ENCODE measurements around the gene SLC9A3. TPM values are rescaled to one million over a fixed set of nuclear protein-coding genes. Genes with fewer than 3 reads are reported as not detected.

Gene SLC9A3
- polyA plus RNA-seq, 3 donors: 0.31 to 0.42 (median 0.36) TPM

- Histone ChIP-seq H3K4me3 (replicated peaks in 1 of 3; ENCODE audit: low read depth in 2 of 3, low read length in 3 of 3) (no peak overlapping the region), H3K4me2 (replicated peaks; ENCODE audit: extremely low read depth, low read length, poor library complexity, severe bottlenecking) (no peak overlapping the region), H3K36me3 (replicated peaks in 1 of 2; ENCODE audit: control insufficient read depth in 1 of 2, insufficient read depth in 2 of 2, low read length in 2 of 2) (no peaks in the 10 kb centered on the region), H3K79me2 (ENCODE audit: insufficient read depth, low read length) (no peaks in the 10 kb centered on the region), H3K27me3 (ENCODE audit: control insufficient read depth in 2 of 2, insufficient read depth in 2 of 2, low read length in 2 of 2) (peaks cover 0 to 5% of the 10 kb centered on the region in 2 donors), H4K20me1 (ENCODE audit: insufficient read depth, low read length) (no peaks in the 10 kb centered on the region), H3K4me1 (ENCODE audit: control insufficient read depth in 1 of 2, insufficient read depth in 2 of 2, low read length in 2 of 2) (peaks cover 2 to 10% of the 10 kb centered on the region in 2 donors), H3K9me3 (replicated peaks in 1 of 2; ENCODE audit: control insufficient read depth in 1 of 2, insufficient read depth in 1 of 2, low read length in 2 of 2) (no peaks in the 10 kb centered on the region), H3K9ac (ENCODE audit: insufficient read depth, low read length, poor library complexity, severe bottlenecking) (no peak overlapping the region), H3K27ac (ENCODE audit: low read depth in 1 of 2, low read length in 2 of 2) (no peak overlapping the region), H2AFZ (ENCODE audit: insufficient read depth, low read depth, low read length, poor library complexity, severe bottlenecking) (no peak overlapping the region)
- peaks cover 2 to 16% (median 11%) of the 10 kb centered on the region in 7 donors for H3K9me3 Mint-ChIP-seq
- no peak for DNase-seq
- peak overlapping the region in 1 of 7 donors; percentile 18 for H3K27ac Mint-ChIP-seq
- H3K4me1 Mint-ChIP-seq: peaks cover 11% of the 10 kb centered on the region
- no peak overlapping the region for H3K4me3 Mint-ChIP-seq
- no peak for TF ChIP-seq CTCF (IDR thresholded peaks at IDR 0.05)
- peaks cover 2 to 34% (median 5%) of the 10 kb centered on the region in 3 donors for H3K27me3 Mint-ChIP-seq (ENCODE audit: low read depth in 3 of 3)
- intact Hi-C loops (cut with micrococcal nuclease): no loop called here
- WGBS (ENCODE audit: insufficient coverage): 88% methylated on average over 45 of the region's 48 CpGs
- no peaks in the 10 kb centered on the region for H3K36me3 Mint-ChIP-seq
These were observed 33.8 kb downstream of the SLC9A3 start for GRCh38 chr5:490116-491106.

GRCh38 chr5:489689-490080, 34.6 kb downstream of the SLC9A3 start:
- Histone ChIP-seq H3K9me3 (replicated peaks in 1 of 2; ENCODE audit: control insufficient read depth in 1 of 2, insufficient read depth in 1 of 2, low read length in 2 of 2) (no peaks in the 10 kb centered on the region), H3K4me1 (ENCODE audit: control insufficient read depth in 1 of 2, insufficient read depth in 2 of 2, low read length in 2 of 2) (peaks cover 2 to 12% of the 10 kb centered on the region in 2 donors), H3K27me3 (ENCODE audit: control insufficient read depth in 2 of 2, insufficient read depth in 2 of 2, low read length in 2 of 2) (peaks cover 0 to 12% of the 10 kb centered on the region in 2 donors), H2AFZ (ENCODE audit: insufficient read depth, low read depth, low read length, poor library complexity, severe bottlenecking) (no peak overlapping the region), H3K4me2 (replicated peaks; ENCODE audit: extremely low read depth, low read length, poor library complexity, severe bottlenecking) (no peak overlapping the region), H3K79me2 (ENCODE audit: insufficient read depth, low read length) (no peaks in the 10 kb centered on the region), H4K20me1 (ENCODE audit: insufficient read depth, low read length) (no peaks in the 10 kb centered on the region), H3K9ac (ENCODE audit: insufficient read depth, low read length, poor library complexity, severe bottlenecking) (no peak overlapping the region), H3K27ac (ENCODE audit: low read depth in 1 of 2, low read length in 2 of 2) (no peak overlapping the region), H3K4me3 (replicated peaks in 1 of 3; ENCODE audit: low read depth in 2 of 3, low read length in 3 of 3) (no peak overlapping the region), H3K36me3 (replicated peaks in 1 of 2; ENCODE audit: control insufficient read depth in 1 of 2, insufficient read depth in 2 of 2, low read length in 2 of 2) (no peaks in the 10 kb centered on the region)
- WGBS (ENCODE audit: insufficient coverage): 93% methylated on average over 20 of the region's 21 CpGs
- Mint-ChIP-seq H3K27ac (peak overlapping the region in 1 of 7 donors; percentile 18), H3K27me3 (ENCODE audit: low read depth in 3 of 3) (peaks cover 6 to 40% (median 11%) of the 10 kb centered on the region in 3 donors), H3K4me3 (no peak overlapping the region), H3K36me3 (no peaks in the 10 kb centered on the region), H3K4me1 (peaks cover 14% of the 10 kb centered on the region), H3K9me3 (peaks cover 2 to 16% (median 9%) of the 10 kb centered on the region in 7 donors)
- no peak for TF ChIP-seq CTCF (IDR thresholded peaks at IDR 0.05)
- intact Hi-C loops (cut with micrococcal nuclease): no loop called here
- DNase-seq: no peak
